ENCODE data around the gene CCDC187.

The CCDC187 gene

DNA sequence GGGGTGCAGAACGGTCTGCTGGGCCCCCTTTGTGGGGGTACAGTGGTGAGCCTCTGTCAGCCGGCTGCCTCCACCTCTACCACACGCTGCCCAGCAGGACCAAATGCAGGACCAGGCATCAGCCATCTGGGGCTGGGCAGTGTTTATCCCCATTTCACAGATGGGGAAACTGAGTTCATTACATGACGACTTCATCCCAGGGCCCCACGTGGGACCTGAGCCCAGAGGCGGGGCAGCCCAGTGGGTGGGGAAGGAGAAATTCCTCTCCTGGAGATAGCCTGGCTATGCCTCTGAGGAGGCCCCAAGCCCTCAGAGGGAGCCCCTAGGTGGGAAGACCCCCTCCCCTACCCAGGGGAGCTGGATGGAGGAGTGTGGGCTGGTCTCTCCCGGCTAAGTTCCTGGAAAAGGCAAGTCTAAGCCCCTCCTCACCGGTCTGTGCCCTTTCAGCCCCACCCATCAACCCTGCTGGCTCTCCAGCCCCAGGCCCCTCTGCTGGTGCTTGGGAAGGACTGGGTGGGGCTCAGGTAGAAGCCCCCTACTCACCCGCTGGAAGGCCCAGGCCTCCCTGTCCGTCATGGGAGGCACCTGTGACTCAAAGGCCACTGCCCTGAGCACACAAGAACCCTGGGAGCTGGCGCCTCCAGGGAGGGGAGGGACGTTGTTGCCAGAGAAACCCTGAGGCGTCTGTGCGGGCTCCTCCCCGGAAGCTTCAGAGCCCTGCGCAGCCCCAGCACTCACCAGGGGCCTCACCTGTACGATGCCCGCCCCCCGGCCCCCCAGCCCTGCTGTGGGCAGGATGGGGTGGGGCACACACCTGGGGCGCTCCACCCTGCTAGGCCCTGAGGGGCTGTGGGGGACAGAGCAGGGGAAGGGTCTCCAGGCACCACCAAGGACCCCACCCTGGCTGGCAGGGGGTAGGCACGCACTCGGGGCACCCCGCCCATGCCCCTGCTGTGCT is 7.4 kb upstream of the CCDC187 start:
- peak in 1 of 2 experiments; percentile 16 for DNase-seq

DNA sequence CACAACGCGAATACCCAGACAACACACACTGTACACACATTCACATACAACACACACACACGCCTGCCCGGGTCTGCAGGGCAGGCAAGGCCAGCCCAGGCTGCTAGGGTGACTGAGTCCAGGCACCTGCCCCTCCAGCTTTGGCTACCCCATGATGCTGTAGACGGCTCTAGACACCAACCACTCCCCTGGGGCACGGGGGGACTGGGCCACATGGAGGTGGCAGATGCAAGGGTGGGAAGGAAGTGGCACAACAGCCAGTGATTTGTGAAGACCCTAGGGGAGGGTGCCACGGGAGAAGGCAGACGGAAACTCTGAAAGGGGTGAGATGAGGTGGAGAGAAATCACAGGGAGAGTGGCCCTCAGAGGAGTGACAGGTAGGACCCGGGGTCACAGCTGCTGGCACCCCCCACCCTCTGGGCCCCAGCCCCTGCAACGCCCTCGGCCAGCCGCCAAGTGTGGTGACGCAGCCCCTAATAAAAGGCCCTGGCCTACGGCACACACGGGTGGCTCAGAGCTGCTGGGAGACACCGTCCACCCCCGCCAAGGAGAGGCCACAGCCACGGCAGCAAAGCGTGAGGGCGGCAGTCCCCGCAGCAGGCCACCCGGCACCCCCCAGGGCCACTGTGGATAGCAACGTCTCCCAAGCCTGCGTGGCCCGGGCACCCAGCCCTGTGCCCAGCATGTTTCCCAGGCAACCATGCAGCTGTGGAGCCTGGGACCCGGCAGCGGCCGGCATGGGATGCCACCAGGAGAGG is 6.6 kb upstream of the CCDC187 start:
- DNase-seq = no peak

DNA sequence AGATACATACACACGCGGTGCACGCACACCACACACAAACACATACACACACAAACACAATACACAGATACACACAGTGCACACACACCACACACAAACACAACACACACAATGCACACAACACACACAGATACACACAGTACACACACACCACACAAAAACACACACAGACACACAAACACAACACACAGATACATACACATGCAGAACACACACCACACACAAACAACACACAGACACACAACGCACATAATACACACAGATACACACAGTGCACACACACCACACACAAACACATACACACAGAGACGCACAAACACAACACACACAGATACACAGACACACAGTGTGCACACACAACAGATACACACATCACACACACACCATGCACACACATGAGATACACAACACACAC is 5.9 kb upstream of the CCDC187 start:
- DNase-seq = no peak

DNA sequence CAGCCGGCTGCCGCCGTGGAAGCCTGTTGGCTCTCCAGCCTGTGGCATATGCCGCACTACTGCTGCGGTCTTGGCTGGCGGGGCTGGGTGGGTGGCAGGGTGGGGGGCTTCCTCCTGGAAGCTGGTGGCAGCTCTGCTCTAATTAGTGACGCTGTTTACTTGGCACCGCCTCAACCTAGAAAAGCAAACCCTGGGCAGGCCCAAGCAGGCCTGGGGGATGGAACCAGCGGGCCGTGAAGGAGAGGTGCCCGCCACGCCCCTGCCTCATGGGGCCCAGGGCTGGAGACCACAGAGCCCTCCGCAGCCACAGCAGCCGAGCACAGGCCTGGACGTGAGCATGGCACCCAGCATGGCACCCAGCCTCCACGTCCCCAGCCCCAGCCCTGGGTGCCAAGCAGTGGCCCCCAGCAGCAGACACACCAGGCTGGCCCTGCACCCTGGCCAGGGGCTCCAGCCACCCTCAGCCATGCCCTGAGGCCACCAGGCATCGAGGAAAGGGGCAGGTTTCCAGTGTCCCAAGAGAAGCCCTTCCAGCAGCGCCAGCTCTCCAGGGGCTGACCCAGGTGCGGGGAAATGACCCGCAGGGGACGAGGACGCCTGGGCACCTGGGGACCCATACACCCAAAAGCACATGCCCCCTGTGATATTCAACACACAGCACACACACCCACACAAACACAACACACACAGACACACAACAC is 5.4 kb upstream of the CCDC187 start:
- no peak for DNase-seq

DNA sequence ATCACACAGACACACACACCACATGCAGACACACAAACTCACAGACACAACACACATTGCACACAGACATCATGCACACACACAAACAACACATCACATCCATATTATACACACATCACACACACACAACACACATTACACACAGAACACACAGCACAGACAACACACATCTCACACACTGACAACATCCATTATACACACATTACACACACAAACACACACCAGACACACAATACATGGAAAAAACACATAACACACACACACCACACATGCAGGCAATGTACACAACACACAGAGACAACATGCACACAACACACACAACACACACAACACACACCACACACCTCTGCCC is 4.8 kb upstream of the CCDC187 start:
- no peak for DNase-seq

DNA sequence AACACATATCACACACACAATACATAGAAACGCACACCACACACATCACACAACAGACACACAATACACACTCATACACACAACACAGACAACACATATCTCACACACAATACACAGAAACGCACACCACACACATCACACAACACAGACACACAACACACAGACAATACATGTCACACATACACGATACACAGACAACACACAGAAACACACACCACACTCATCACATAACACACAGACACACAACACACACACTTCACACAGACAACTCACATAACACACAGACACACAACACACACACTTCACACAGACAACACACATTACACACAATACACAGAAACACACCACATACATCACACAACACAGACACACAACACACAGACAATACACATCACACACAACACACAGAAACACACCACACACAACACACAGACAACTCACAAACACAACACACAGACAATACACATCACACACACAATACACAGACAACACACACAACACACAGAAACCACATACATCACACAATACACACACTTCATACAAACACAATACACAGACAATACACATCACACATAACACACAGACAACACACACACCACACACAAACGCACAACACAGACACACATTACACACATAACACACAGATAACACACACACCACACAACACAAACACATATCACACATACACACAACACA is 4.3 kb upstream of the CCDC187 start:
- DNase-seq = no peak

DNA sequence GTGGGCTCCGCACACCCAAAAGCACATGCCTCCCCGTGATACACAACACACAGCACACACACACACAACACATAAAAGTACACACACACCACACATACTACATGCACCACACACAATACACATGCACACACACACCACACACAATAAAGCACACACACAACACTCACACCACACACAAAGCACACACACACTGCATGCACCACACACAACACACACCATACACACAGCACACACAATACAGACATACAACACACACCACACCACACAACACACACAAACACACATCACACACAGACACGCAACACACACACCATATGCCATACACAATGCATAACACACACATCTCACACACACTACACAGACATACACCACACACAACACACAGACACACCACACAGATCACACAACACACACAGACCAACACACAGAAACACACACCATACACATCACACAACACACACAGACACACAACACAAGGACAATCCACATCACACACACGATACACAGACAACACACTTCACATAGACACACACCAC is 3.4 kb upstream of the CCDC187 start:
- DNase-seq = no peak

DNA sequence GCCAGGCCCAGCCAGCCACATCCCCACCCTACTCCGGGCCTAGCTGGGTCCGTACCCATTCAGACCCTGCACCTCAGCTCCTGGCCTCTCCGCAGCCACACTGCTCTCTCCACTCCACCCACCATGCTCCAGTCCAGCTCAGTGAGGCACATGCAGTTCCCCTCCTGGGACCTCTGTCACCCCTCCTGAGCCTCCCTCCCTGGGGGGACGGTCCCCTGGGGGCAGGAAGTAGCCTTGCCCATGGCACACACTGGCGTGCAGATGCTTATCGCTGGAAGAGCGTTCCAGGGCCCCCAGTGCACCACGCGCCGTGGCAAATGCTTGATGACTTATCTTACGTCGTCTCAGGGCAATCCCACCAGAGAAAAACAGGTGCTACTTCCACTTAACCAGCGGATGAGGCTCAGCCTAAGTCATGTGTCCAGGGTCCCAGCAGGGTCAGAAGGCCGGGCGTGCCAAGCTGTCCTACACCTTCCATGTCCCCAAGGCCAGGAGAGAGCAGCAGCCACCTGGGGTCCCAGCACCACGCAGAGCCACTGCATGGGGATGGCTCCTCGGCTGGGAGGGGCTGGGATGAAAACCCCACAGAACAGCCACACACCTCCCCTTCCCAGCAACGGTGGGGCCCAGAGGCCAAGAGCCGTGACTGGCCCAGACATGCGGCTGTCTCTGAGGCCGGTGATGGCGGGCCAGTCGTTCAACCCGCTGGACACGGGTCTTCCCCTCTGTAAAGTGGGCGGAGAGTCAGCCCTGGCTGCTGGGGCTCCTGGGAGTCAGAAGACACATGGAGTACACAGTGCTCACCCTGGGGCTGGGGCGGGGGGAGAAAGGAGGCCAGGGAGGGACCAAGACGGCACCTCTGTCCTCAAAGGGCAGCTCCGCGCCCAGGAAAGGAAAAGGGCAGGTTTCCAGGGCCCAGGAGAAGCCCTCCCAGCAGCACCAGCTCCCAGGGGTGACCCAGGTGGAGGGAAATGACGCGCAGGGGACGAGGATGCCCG is 2.6 kb upstream of the CCDC187 start:
- DNase-seq = no peak

DNA sequence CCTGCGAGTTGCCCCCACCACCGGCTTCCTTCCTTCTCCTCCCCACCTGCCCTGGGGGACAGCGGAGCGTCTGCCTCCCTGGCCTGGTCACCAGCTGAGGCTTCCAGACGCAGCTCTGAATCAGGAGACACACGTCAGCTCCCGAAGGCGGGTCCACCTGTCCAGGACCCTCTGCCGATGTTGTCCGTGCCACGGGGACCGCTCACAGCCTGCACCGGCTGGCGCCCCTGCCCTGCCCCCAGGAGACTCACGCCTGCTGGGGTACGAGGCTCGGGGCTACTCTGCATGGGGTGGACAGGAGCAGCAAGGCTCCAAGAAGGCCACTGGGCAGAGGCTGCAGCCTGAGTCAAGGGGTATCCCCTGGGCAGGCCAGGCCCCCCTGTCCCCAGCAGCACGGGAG is 1.9 kb upstream of the CCDC187 start:
- DNase-seq = no peak

DNA sequence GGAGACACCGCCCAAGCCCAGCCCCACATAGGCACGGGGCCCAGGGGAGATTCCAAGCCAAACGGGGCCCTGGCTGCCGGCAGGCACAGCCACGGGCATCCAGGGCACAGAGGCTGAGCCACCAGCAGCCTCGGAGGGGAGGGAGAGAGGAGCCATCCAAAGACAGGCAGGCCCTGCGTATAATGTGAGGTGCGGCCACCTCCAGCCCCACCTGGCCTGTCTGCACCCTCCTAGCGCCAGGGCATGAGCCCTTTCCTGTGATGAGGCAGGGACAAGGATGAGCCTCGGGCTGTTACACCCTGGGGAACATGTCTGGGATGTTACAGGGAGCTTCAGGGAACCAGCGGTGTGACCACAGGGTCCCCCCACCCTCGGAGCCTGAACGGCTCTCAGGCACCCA is 1.1 kb upstream of the CCDC187 start:
- DNase-seq = no peak

DNA sequence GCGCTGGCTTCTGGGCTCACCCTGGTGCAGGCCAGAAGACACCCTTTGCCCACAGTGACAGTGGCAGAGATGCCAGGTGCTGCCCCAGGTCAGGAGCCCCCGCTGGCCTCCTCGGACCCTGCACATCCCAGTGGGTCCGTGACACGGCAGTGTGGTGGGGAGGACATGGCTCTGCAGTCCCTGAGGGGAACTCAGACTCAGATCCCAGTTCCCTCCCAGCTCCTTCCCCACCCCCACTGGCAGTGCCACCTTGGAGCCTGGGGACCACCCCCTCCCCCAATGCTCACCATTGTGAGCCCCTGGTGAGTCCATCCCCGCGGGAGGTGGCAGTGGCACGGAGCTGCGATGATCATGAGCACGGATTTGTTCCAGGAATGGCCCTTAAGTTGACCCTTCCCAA is 562 bp upstream of the CCDC187 start:
- no peak for DNase-seq

DNA sequence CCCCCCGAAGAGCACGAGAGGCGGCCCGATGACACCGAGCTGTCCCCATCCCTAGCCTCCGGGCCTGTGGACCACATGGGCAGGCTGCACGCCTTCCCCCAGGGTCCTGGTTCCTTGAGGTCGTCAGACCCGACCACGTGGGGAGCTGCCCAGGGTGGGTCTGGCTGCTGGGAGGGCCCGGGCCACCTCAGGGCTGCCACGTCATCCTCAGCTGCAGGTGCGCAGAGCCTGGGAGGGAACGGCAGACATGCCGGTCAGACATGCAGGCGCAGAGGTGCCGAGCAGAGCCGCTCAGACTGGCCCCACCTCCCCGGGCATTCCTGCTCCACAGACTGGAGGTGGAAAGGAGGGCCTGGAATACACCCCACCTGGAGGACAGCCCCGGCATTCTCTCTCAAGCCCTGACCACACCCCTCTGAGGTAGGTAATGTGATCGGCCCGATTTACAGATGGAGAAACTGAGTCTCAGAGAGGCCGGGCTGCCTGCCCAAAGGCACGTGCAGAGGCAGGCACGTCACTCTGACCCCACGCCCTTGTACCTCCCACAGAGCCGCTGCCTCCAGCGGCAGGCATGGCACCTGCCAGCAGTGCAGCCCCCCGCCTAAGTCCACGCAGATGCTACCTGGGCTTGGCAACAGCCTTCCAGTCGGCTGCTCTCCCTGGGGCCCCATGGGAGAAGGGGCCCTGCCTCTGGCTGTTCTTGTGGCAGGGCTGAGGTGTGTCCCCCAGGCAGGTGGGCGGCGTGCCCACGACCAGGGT is 649 bp downstream of the CCDC187 start:
- DNase-seq = no peak

DNA sequence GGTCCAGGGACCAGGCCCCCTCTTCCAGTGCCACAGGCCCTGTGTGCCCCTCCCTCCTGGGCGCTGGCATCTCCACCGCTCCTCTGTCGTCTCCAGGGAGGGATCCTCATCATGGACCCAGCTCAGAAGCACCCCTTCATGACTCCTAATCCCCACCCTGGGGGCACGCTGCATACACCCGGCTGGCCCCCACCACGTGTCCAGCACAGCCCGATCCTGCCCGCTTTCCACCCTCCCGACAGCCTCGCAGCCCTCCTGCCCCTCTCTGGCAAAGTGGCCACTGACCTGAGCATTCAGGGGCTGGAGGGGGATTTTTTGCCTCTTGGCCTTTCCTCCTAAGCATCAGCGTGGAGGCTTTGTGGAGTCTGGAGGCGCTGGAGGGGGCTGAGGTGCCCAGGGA is 1.4 kb downstream of the CCDC187 start:
- DNase-seq = no peak

DNA sequence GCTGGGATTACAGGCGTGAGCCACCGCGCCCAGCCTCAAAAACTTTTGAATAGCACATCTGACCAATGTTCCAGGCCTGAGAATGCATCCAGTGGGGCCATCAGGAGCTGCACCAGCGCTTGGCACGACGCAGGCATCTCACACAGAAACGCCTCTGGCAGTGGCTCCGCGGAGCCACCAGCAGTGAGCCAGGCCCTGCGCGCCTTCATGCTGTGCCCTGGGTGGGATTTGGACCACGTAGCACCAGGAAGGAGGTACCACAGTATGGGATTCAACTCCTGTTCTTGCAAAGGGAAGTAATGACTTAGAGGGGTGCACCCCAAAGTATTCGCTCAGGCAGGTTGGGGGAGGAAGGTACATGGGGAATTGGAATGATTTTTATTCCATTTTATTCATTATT is 3.0 kb downstream of the CCDC187 start:
- no peak for DNase-seq

DNA sequence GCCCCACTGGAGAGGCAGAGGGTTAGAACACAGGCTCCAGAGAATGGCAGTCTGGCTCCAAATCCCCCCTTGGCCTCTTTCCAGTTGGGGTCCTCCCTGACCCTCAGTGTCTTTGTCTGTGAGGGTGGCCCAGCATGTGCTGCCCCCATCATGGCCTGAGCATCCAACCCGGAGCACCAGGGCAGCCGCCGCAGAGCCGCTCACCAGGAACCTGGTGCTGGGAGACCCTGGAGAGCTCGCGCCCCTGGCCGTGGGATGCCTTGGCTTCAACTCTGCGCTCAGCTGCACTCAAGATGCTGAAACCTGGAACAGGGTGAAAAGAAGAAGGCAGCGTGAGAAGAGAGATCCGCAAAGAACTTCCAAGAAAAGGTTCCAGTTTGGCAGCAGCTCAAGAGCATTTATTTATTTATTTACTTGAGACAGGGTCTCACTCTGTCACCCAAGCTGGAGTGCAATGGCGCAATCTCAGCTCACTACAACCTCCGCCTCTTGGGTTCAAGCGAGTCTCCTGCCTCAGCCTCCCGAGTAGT is 3.8 kb downstream of the CCDC187 start:
- no peak for DNase-seq

DNA sequence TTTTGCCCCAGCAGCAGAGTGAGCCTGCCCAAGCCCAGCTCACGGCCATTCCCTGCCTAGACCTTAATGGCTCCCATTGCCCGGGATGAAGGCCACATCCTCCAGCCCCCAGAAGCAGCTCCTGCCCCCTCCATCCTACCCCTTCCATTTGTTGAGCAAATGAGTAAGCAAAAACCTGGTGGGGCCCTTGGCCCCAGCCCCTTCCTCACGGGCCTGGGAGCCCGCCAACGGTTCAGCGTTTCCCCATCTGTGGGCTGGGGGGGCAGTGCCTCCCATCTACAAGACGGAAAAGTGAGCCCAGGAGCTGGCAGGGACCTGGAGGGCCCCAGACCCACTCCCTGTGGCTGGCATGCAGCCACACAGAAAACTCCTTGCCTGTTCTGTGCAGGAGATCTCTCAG is 4.4 kb downstream of the CCDC187 start:
- DNase-seq = no peak

DNA sequence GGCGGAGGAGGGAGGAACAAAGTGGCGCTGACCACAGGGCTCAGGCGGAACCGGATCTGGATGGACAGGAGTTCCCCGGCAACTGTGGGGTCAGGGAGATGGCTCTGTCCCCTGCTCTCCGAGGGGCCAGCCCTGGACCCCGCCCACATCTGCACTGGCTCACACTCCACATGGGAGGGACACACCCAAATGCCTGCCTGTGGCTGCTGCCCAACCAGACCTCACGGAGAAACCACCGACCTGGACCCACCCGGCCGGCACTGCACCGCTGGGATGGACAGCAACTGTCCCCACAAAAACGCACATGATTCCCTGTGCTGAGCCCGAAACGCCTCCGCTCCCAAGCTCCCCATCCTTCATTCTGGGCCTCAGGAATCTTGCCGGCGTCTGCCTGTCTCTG is 4.8 kb downstream of the CCDC187 start:
- DNase-seq = no peak

DNA sequence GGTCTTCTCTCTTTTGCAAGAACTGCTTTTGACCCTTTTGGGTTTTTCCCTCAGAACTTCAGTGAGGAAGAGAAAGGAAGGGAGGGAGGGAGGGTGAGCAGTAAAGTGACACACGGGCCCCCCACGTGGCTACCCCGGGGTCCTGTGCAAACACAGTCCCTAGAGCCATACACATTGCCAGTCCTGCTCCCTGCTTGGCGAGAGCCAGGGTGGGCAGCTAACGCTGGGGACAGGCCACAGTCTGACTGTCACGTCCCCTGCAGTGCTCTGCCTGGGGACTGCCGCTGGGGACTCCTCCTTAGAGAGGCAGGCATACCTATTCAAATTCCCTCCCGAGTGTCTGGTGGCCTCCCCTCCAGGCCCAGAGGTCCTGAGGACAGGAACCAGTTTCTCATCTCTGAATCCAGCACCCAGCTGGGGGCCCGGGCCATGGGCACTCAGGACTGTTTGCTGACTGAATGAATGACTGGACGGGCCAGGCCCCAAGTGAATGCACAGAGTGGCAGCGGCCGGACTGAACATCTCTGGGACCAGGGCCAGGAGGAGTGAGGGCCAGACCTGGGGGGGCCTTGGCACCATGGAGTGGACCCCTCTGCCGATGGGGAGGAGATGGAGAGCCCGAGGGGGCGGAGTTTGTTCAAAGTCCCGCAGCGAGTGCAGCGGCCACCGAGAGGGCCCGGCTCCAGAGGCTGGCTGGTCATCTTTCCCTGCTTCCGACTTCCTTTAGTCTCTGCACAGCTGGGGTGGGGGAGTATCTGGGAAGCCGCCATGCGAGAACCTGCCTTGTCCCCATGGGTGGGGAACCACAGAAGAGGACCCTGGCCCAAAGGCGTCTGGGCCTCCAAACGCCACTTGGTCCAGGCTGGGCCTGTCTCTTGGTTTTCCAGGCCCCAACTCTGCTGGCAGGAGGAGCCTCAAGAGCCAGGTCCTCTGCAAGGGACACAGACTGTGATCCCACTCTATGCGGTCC is 5.8 kb downstream of the CCDC187 start:
- DNase-seq = no peak
